Measurements from ENCODE around the gene RSL1D1. TPM values are rescaled to one million over a fixed set of nuclear protein-coding genes. Genes with fewer than 3 reads are reported as not detected.
A peak's percentile ranks its signal among the peaks of the same experiment; 100 is the strongest.

Gene RSL1D1
- total RNA-seq = 10 to 100 TPM; 89.5 to 99.3 TPM

DNA sequence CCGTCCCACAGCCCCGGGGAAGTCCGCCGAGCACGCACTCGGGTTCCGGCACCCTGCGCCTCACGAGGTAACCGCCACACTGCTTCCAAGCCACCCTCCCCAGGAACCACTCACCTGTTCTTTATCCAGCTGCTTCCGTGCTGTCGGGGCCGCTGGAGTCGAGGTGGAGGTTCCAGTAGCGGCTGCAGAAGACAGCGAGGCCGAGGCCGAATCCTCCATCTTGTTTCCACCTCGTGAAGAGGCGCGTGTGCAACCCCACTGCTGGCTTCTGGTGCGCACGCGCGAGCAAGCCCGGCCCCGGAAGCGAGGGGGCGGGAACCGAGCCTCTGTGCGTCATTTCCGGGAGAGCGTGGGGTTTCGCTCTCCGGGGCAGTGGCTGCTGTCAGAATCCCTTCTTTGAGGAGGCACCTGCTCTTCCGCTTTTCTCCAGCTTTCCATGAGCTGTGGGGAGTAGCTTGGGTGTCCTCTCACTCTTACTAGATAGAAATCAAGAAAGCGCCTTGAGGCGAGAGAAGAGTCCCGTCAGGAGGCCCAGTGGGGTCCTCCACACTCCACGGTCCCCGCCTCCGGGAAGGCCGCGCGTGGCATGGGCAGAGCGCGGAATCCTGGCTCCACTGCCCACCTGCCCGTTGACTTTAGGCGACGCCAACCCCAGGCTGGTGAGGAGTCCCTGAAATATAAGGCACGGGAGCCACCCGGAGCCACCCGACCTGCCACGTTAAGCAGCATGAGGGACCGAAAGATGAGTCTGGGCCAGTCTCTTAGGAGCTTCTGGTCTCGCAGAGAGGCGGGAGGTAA lies at the start of gene RSL1D1:
Gene RSL1D1, minus strand, starts transcription at position 249 of the 798 bp plus-strand sequence. Its CDS starts 30 bp downstream, at position 219.
- intact Hi-C loops (cut with DNase I) = loop anchor here (5.0 kb wide), 1 partner anchor 61 kb away; no protein-coding TSS in a partner anchor
- H3K4me1 ChIP-seq = peaks cover 9% of the 10 kb centered on the region

DNA sequence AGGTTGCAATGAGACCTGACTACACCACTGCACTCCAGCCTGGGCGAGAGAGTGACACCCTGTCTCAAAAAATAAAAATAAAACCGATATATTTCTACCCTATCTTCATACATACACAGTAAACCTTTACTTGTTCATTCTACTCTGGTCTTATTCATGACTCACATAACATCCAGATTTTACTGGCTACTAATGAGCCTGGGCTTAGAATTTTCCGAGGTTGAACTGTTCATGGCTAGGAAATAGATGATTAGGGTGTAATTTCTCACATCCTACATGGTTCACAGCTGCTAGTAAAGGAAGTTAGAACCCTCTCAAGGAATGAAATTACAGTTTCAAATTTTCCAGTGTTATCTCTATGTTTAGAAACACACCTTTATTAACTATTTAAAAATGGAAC lies 49.7 kb upstream of the RSL1D1 start:
- Histone ChIP-seq H3K27ac (no peak overlapping the region), H3K9ac (ENCODE audit: low read depth in 2 of 2, low read length in 2 of 2) (no peak overlapping the region), H3K4me1 (no peaks in the 10 kb centered on the region), H3K9me3 (no peaks in the 10 kb centered on the region), H3K27me3 (no peaks in the 10 kb centered on the region), H3K4me3 (no peak overlapping the region), H3K36me3 (no peaks in the 10 kb centered on the region)
- intact Hi-C loops (cut with DNase I) = no loop called here
- DNase-seq = no peak
- TF ChIP-seq, protein P1, sequence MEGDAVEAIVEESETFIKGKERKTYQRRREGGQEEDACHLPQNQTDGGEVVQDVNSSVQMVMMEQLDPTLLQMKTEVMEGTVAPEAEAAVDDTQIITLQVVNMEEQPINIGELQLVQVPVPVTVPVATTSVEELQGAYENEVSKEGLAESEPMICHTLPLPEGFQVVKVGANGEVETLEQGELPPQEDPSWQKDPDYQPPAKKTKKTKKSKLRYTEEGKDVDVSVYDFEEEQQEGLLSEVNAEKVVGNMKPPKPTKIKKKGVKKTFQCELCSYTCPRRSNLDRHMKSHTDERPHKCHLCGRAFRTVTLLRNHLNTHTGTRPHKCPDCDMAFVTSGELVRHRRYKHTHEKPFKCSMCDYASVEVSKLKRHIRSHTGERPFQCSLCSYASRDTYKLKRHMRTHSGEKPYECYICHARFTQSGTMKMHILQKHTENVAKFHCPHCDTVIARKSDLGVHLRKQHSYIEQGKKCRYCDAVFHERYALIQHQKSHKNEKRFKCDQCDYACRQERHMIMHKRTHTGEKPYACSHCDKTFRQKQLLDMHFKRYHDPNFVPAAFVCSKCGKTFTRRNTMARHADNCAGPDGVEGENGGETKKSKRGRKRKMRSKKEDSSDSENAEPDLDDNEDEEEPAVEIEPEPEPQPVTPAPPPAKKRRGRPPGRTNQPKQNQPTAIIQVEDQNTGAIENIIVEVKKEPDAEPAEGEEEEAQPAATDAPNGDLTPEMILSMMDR (IDR thresholded peaks at IDR 0.05) = no peak

More for the DNA sequence above, at the start of gene RSL1D1:
- TF ChIP-seq, protein P1 (IDR thresholded peaks at IDR 0.05) = no peak
- peak within 1 kb of the TSS; percentile 89 for H3K4me3 ChIP-seq
- DNase-seq = peak; percentile 92
- H3K36me3 ChIP-seq = peaks cover 7% of the 10 kb centered on the region
- H3K9me3 ChIP-seq = no peaks in the 10 kb centered on the region
- H3K9ac ChIP-seq (ENCODE audit: low read depth in 2 of 2, low read length in 2 of 2) = peak within 1 kb of the TSS; percentile 90 to 95
- H3K27me3 ChIP-seq = no peaks in the 10 kb centered on the region
- H3K27ac ChIP-seq = peak within 1 kb of the TSS; percentile 71

DNA sequence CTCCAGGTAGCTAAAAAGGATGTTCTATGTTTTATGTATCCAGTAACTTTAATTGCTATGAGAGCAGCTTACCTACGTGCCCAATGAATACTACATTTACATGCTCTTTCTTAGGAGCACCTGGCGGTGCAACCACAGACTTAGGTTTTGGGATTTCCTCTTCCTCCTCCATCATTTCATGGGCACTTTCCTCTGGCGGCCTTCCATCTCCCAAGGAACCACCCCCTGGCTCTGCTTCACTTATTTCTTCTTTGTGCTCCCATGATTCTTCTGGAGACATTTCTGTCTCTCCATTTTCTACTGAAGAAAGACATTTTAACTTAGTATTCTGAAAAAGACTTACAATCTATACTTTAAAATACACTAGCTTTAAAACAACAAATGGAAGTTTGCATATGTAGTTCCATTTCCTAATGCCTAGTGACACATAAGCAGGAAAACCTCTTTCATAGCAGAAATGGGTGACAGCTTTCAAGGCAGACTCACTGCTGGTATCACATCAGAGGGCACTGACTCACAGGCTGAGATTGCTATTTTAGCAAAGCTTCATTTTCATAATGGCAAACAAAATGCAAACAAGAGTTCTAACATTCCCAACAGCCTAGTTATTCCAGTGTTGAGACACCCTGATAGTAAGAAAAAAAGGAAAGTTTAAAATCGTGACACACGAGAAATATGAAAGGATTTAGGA lies 45.3 kb upstream of the RSL1D1 start:
- no peaks in the 10 kb centered on the region for H3K9me3 ChIP-seq
- no peaks in the 10 kb centered on the region for H3K27me3 ChIP-seq
- no peak overlapping the region for H3K27ac ChIP-seq
- TF ChIP-seq, protein P1 (IDR thresholded peaks at IDR 0.05) = no peak
- no peak for DNase-seq
- H3K9ac ChIP-seq (ENCODE audit: low read depth in 2 of 2, low read length in 2 of 2) = no peak overlapping the region
- H3K4me1 ChIP-seq = no peaks in the 10 kb centered on the region
- no peaks in the 10 kb centered on the region for H3K36me3 ChIP-seq
- H3K4me3 ChIP-seq = no peak overlapping the region
- intact Hi-C loops (cut with DNase I) = no loop called here

DNA sequence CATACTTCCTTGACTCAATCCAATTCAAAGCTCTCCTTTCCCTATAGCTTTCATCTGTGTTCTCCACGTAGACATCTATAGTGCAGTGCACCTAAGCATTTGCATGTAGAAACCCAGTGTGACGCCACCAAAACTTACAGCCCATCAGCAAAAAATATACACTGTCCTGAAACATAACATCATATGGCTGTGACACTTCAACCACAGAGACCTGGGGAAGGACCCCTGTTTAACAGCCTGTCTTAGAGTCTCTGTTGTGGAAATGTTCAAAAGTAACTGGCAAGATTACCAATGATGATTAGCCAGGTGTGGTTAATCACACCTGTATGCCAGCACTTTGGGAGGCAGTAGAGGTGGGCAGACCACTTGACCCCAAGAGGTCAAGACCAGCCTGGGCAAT lies 42.2 kb upstream of the RSL1D1 start:
- TF ChIP-seq, protein P1 (IDR thresholded peaks at IDR 0.05) = no peak

DNA sequence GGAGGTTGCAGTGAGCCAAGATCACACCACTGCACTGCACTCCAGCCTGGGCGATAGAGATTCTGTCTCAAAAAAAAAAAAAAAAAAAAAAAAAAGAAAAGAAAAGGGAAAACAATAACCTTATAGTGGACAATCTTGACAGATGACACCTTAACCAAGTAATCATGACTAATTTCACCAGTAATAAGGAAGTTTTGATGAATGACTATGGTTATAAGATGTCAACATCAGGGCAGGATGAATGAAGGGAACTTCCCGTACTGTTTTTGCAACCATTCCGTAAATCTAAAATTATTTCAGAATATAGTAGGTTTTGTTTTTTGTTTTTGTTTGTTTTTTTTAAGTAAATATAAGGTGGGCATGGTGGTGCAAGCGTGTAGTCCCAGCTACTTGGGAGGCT lies 41.4 kb upstream of the RSL1D1 start:
- Histone ChIP-seq H3K9me3 (no peaks in the 10 kb centered on the region), H3K9ac (ENCODE audit: low read depth in 2 of 2, low read length in 2 of 2) (no peak overlapping the region), H3K36me3 (no peaks in the 10 kb centered on the region), H3K27me3 (no peaks in the 10 kb centered on the region), H3K27ac (no peak overlapping the region), H3K4me1 (no peaks in the 10 kb centered on the region), H3K4me3 (no peak overlapping the region)
- TF ChIP-seq, protein P1 (IDR thresholded peaks at IDR 0.05) = no peak
- DNase-seq = no peak
- intact Hi-C loops (cut with DNase I) = no loop called here

More for the DNA sequence above, 42.2 kb upstream of the RSL1D1 start:
- H3K4me1 ChIP-seq = no peaks in the 10 kb centered on the region
- no peaks in the 10 kb centered on the region for H3K36me3 ChIP-seq
- DNase-seq = no peak
- H3K4me3 ChIP-seq = no peak overlapping the region
- intact Hi-C loops (cut with DNase I) = no loop called here
- no peak overlapping the region for H3K9ac ChIP-seq (ENCODE audit: low read depth in 2 of 2, low read length in 2 of 2)
- H3K27me3 ChIP-seq = no peaks in the 10 kb centered on the region
- no peak overlapping the region for H3K27ac ChIP-seq
- H3K9me3 ChIP-seq = no peaks in the 10 kb centered on the region
